Hematopoietic multipotent progenitor cell (in vitro differentiated cells): ENCODE measurements around the gene PSMD7. TPM values are rescaled to one million over a fixed set of nuclear protein-coding genes. Genes with fewer than 3 reads are reported as not detected.

ENCODE experiments used
- DNase-seq, 3 donors: peaks; one replicate each; pipeline ENCODE4 v3.0.0-alpha.2; 2011 to 2015; ENCODE audit warnings: low read depth in 2 of 3, low spot score in 2 of 3
- total RNA-seq: library from RNA; depleted of rRNA; stranded (reverse); fragments of >200 nt; gene quantifications from one replicate; pipeline ENCODE4 v1.2.3, GENCODE V29; 2012

The PSMD7 gene
- 42.3 TPM for total RNA-seq

DNA sequence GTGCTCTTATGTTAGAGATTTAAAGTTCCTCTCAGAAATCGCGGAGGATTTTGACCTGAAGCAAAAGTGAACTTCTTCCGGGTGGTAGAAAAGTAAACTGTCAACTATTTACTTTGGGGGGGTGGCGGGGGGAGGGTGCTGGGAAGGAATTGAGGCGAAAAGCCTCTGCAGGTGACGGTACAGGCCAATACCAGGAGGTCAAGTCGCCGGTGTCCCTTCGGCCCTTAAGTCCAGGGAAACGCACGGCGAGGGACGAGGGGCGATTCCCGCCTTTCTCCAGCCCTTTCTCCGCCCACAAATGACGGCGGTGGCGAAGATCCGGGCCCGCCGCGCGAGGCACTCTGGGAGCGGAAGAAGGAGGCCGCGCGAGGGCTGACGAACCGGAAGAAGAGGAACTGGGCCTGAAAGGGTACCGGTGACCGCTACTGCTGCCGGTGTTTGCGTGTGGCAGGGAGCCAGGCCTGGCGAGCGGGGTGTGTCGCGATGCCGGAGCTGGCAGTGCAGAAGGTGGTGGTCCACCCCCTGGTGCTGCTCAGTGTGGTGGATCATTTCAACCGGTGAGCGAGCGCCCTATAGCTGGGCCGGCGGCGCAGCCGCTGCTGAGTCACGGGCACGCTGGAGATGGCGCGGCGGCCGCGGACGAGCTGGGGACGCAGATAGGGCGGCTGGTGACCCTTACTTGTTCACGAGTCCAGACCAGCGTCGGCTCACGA is at the start of gene PSMD7:
Gene PSMD7 (plus strand): TSS at position 383 of the 713 bp plus-strand sequence. CDS start 101 bp downstream, at position 484.
- peak; percentile 78 to 94 (median 92) for DNase-seq

DNA sequence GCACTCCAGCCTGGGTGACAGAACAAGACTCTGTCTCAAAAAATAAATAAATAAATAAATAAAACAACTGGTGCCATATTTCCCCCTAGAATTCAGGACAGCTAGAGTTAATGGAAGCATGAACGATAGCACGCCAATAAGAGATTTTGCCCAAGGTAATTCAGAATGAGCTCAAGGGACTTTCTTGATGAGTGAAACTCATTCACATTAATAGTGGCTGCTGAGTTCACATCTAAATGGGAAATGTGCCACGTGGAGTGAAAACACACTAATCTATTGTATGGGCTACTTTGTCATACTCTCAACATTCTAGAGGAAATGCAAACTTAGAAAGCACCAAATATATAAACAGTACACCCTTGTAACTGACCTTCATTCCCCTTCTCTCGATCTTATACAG is 47.4 kb upstream of the PSMD7 start:
- DNase-seq: no peak

DNA sequence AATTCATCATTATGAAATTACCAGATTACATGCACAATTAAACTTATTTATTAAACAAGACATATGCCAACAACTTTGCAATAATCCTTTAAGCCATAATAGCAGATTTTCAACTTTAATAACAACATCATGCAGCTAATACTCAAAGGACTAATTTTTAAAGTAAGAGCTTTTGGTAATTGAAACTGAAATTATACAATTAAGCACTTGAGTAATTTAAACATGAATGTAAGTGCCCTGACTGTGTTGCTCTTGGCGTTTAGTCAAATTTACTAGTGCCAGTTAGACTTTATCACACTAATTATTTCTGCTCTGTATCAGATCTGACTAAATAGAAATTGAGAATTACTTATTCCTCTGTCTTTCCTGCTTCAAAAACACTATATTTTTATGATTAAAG is 46.8 kb upstream of the PSMD7 start:
- DNase-seq: no peak

DNA sequence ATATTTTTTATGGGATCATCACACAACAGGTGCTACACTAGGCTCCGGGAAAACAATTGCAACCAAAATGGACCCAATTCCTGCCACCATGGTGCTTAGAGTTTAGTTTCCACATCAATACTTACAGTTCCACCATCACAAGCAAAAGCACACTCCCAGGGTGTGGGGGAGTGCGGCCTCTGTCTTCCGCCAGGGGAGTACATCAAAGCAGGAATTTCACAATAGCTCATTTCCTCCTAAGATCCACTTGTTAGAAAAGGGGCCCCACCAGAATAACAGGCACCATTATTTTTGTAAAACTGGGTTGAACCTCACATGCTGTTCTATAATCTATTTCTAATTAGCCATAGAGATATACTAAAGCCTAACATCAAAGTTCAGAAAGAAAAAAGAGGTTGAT is 44.3 kb upstream of the PSMD7 start:
- DNase-seq: no peak

DNA sequence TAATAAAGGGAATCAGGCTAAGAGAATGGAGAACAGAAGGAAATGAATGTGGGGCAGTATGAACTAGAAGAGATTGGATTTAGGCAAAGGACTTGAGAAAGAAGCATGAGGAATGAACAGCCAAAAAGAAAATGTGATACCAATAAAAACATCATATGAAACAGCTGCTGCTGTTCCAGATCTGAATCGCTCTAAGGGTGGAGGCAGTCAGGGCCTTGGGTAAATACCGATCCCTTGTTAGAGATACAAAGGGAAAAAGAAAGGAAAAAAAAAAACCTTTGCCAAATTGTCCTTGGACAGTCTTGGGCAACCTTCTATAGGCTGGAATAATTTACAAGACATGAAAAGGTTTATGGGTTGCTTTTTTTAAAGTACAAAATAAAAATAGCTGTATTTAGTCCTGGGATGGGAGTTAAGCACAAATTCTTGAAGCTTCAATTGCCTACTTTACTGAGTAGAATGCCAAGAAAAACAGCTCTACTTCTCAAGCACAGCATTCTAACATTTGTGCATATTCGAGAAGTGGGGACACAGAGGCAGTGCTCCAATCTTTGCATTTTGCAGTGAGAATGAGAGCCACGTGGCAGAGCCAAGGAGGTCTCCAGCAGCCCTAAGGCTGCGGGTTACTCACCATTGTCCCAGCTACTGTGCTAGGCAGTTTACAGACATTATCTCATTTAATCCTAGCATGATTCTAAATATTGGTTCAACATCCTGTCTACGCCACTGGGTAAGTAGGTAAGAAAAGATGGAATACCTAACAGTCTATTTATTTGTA is 43.3 kb upstream of the PSMD7 start:
- no peak for DNase-seq

DNA sequence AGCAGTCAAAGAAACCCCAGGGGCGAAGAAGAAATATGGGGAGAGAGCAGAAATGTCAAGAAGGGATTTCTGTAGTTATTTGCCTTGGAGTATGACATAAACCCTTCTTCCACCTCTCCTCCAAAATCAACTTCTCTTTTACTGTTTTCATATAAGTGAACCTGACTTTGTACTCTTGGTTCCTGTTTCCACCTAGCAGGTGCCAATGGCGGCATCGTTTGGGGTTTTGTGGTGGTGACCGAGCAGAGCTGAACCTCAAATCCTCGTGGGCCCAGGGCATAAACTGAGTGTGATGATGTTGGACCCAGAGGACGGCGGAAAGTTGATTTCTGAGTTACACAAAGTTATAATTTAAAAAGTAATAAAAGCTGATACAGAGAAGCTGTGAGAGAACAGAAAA is 39.6 kb upstream of the PSMD7 start:
- DNase-seq: peak in 2 of 3 donors; percentile 5 to 46

DNA sequence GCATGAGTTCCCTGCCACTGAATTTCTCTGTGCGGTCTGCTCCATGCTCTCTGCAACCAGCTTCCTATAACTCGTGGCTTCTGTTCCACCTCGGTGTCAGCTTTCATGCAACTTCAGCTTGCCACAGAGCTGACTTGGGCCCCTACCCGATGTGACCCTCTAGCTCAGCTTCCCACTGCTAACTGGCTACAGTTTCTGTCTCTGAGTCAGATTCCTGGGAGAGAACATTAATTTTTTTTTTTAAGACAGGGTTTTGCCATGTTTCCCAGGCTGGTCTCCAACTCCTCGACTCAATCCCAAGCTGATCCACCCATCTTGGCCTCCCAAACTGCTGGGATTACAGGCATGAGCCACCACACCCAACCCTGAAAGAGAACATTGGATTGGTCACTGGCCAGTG is 35.5 kb upstream of the PSMD7 start:
- no peak for DNase-seq

DNA sequence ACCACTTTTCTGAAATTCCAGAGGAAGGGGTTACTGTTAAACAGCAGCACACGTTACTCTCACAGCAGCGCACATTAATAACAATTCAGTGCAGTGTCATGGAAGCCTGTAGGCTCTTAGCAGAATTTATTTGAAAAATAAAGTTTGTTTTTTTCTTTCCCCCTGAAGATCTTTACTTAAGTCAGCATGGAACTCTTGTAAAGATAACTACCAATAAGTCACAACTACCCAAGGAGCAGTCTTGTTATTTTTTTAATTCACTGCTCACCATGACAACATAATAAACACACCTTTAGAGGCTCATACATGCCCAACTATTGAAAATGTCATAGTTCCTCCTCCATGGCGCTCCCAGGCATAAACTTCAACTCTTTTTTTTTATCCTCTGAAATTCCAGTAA is 31.8 kb upstream of the PSMD7 start:
- DNase-seq: no peak

DNA sequence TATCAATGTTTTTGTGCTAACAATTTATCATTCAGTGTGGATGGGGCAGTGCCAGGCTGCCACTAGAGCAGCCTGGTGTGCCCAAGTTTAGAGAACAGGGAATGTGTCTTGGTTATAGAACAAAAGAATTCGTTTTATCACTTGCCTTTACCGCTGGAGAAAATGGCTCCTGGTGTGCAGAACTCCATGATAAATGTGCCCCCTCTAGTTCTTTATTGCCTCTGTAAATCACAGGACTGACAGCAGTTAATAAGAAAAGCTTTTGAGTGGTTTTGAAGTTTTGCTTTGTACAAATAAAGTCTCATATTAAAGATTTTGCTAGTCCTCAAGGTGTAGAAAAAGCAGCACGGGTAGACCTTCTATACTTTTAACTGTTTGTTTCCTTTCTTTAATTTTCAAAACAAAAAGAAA is 28.2 kb upstream of the PSMD7 start:
- DNase-seq: no peak

DNA sequence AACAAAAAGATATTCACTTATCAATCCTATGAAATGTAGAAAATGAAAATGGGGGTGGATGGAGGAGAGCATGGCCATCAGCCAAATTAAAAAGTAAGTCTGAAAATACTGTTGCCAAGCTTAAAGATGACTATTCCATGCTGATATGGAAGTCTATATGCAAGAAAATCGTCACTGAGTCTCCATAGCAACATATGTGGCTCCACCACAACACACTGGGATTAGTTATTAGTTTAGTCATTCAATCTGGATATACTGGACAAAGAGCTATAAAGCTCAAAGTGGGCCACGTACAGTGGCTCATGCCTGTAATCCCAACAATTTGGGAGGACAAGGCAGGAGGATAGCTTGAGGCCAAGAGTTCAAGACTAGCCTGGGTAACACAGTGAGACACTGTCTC is 24.7 kb upstream of the PSMD7 start:
- DNase-seq: no peak

DNA sequence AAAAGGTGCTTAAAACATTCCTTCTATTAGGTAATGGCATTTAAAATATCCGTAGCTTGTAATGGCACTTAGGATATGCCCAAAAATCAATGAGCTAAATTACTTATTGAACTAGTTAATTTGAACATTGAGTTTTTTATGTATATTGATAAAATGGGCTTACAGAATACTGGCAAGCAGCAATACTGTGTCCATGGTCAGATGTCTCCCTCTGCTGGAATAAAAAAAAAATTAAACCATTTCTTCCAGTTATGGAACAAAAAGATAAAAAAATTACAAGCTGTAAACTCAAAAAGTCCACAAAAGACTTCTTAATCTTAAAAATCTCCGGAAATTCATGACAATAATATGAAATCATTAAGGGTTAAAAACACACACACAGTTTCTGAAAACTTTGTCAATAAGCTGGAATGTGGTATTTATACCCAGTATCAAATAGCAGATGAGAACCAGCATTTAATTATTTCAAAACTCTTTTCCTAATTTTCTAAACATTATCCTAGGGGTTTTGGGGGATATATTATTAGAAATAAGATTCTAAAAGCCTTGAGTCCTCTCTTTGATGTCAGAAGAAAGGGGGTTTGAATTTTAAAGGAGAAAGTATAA is 21.5 kb upstream of the PSMD7 start:
- peak in 1 of 3 donors; percentile 53 for DNase-seq

DNA sequence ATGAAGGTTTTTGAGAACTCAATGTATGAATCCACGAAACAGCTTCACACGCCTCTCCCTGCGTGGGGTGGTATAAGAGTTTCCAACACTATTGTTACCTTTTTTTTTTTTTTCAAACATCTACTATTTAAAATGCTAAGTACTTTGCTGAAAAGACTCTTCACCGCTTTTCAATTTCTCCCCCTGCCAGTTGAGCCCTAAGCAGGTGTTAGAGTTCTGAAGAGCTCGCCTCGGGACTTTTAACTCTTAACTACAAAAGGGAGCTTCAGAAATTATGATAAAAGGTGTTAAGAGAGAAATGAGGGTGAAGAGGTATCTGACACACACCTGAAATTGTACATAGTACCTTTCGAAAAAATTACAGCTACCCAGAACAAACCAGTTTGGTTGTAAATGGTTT is 20.9 kb upstream of the PSMD7 start:
- DNase-seq: no peak

DNA sequence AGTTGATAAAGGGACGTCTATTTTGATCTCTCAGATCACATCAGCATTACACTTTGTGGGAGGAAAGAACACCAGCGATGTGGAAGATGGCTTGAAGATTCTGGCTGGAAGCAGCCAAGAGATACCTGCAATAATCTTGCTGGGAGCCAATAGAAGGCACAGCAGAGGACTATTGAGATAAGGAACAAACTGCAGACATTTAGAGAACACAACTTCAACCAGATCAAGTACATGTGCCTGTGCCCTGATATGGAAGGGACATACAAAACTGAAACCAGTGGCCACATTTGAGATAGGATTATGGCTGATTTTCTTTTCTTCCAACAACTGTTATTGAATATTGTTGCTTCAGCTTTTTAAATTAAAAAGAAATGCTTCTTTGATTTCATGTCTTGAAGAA is 18.6 kb upstream of the PSMD7 start:
- no peak for DNase-seq

DNA sequence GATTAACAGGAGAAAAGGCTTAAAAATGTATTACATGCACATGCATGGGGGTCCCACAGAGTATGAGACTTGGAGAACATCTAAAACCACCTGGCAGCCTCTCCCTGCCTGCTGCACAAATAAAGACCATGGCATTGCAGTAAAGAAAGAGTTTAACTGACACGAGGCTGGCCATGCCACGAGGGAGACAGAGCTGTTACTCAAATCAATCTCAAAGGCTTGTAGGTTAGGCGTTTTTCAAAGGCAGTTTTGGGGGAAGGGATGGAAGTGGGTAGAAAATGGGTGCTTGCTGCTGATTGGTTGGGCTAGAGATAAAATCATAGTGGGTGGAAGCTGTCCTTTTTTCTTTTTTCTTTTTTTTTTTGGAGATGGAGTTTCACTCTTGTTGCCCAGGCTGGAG is 17.3 kb upstream of the PSMD7 start:
- DNase-seq: no peak

DNA sequence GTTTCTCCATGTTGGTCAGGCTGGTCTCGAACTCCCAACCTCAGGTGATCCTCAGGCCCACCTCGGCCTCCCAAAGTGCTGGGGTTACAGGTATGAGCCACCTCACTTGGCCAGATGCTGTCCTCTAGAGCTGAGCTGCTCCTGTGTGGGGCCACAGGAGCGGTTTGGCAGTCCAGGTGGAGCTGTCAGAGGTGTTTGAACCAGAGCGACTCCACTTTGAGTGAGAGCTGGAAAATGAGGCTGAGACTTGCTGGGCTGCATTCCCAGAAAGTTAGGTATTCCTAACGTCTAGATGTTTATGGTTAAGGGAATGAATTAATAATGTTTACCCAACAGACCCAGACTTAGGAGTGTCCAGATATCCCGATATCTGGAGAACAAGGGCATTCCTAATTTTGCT is 16.8 kb upstream of the PSMD7 start:
- DNase-seq: no peak

DNA sequence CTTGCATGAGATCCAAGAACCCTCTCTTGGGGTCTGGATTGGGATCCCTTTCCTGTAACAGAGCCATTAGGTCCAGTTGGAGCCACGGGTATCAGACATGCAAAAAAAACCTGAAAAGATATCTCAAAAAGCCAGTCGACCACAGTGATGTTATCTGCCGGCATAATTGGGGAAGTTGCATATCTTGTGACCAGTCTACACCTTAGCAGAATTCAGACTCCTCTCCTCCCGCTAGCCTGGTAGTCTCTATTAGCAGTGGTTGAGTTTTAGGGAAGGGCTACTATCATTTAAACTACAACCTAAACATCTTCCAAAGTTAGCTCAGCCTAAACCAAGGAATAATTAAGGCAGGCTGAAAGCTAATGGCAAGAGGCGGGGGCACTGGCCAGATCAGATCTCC is 16.2 kb upstream of the PSMD7 start:
- DNase-seq: peak in 1 of 3 donors; percentile 56

DNA sequence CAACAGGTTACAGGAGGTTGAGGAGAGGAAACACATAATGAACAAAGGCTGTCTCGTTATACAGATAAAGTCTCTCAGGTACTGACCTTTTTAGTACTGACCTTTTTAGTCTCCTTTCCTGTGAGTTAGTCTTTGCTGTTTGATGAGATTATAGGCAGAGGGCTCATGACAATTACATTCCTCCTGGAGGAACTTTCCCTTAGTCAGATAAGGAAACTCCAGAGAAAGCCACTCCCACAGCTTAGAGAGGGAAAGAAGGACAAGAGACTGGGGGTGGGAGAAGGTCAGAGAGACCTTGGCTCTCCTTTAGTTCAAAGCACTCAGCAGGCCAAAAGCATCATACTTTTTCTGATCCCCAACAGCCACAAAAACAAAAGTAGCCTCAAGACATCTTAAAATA is 15.3 kb upstream of the PSMD7 start:
- no peak for DNase-seq

DNA sequence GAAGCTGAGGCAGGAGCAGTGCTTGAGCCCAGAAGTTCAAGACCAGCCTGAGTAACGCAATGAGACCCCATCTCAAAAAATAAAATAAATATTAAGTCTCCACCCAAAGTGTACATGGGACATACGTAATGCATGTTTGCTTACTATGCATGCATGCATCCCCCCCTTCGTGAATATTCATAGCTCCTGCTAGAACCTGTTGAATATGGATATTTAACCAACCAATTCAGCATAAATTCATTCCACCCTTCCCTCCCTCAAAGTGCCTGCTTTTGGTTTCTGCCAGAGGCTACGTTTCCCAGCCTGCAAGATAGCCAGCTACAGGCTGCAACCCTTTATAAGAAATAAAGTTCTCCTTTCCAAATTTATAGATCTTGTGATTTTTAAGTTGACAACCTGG is 12.9 kb upstream of the PSMD7 start:
- DNase-seq: no peak

DNA sequence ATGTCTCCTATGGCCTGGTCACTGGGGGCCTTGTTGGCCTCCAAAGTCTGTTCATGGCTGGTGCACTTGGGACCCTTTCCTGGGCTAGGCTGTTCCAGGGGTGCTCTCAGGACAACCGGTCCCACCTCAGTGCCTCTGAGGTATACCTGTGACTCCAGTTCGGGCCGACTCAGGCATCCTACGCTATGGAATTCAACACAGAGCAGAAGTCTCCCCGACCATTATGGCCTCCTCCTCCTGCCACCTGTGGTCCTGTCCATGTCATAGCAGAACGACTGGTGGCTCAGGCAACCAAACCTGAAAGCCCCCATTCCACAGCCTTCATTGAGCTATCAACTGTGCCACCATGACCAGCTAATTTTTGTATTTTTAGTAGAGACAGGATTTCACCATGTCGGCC is 8.5 kb upstream of the PSMD7 start:
- DNase-seq: no peak

DNA sequence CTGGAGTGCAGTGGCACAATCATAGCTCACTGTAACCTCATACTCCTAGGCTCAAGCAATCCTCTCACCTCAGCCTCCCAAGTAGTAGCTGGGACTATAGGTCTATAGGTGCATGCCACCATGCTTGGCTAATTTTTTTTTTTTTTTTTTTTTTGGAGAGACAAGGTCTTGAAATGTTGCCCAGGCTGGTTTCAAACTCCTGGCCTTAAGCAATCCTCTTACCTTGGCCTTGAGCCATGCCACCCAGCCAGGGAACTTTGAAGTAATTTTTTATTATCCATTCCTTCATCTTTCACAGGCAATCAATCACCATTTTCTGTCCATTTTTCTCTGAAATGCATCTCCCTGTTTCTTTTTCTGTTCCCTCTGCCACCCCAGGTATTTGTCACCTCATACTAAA is 6.3 kb upstream of the PSMD7 start:
- DNase-seq: no peak

DNA sequence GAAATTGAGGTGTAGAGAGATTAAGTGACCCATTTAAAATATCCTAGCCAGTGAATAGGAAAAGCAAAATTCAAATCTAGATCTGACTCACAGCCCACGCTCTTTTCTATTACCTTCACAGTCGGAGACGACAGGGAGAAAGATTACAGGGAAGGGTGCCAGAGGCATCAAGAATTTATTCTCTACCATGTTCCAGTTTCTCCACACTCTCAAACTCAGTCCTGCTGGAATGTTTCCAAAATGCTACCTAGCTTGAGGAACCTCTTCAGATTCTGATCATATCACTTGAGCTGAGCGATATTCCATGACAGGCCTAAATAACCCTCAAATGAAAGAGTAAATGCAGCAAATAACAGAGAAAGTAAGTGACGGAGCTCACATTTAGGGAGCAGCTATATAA is 5.4 kb upstream of the PSMD7 start:
- no peak for DNase-seq
